GM18505 (cell line): ENCODE results near the gene ATP5F1E.

Experiments used
- ATAC-seq: cut with Tn5 transposase; IDR thresholded peaks from one replicate; pipeline ENCODE4 v1.9.1; 2021; ENCODE audit not compliant: unreplicated experiment
- POLR2A ChIP-seq: IDR thresholded peaks from 4 replicates; pipeline ENCODE4 v1.6.1; 2011; ENCODE audit warnings: borderline replicate concordance; ENCODE audit not compliant: insufficient read depth, insufficient read length; ENCODE audit errors: extremely low read depth

The ATP5F1E gene

GRCh38 chr20:59035381-59035780 lies 3.2 kb upstream of the ATP5F1E start:
- no peak for ATAC-seq
- no peak for TF ChIP-seq POLR2A

- no peak for TF ChIP-seq POLR2A
- no peak for ATAC-seq
Measured at GRCh38 chr20:59033616-59034165, 1.6 kb upstream of the ATP5F1E start.

- ATAC-seq: no peak
- no peak for TF ChIP-seq POLR2A
Measured at GRCh38 chr20:59033093-59033492, 958 bp upstream of the ATP5F1E start.

GRCh38 chr20:59032713-59033059 lies 551 bp upstream of the ATP5F1E start:
- ATAC-seq: no peak

GRCh38 chr20:59031564-59032022 lies 542 bp downstream of the ATP5F1E start:
- no peak for ATAC-seq
- no peak for TF ChIP-seq POLR2A

More at GRCh38 chr20:59032713-59033059, 551 bp upstream of the ATP5F1E start:
- no peak for TF ChIP-seq POLR2A

DNA sequence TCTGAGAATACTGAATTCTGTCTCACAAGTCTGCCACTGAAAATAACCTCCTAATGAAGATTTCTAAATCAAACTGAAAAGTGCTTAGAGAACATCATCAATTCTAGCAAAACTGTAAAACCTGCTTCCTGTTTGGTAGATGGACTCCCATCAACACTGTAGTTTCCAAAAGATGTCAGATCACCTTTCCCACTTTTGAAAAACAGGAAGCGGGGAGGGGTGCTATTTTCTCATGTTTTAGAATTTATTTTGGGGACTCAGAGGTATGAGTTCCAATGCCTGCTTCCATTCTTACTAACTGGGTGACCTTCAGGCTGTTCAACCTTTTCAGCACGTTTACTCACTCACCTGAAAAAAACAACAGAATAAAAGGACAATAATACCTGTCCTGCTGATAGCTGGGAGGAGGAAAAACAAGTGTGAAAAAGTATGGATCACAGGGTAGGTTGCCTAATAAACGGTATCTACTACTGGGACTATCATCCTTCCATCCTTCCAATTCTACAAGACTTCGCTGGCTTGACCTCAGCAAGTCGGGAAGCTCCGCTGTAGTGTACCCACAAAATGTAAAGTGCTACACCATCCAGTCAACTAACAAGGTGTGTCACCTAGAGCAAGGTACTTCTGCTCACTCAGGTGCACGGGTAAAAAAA lies 1.1 kb downstream of the ATP5F1E start:
- no peak for ATAC-seq
- no peak for TF ChIP-seq POLR2A

DNA sequence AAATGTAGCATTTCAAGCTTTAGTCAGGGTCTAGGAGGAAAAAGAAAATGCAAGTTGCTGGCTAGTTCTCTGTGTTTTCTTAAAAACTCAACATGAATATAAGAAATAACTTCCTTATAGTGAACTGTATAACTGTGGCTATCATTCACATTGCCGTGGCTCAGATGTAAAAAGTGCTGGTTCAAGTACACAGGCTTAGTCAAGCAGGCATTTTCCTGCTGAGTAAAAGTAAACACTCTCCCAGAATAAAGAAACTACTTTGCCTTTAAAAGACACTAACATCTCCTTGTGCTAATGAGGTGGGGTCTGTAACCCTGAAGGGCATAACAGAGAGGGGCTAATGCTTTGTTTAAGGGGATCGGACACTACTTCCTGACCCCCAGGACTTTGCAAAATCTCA lies 3.3 kb downstream of the ATP5F1E start:
- no peak for TF ChIP-seq POLR2A
- no peak for ATAC-seq

DNA sequence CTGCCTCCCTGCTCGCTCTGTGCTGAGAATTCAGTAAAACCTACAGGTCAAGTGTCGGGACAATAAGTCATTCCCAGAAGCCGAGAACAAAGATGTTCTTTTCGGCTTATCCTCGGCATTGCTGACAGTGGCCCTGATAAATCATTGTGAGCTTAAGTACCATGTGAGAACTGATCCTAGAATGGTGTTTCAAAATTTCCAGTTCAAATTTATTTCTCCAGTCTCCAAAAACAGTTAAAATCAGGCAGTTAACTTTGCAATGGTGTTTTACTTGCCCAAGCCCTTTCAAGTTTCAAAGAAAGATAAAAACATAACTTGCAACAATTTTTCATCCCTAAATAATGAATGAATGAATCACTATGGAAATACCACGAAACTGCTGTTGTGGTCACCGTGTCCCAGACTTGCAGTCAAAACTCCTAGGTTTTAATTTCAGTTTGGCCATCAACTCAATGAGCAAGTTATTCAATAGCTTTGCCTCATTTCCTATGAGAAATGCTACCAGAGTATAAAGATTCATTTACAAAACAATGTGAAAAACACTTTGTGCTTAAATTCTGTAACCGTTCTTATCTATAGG lies 4.3 kb downstream of the ATP5F1E start:
- ATAC-seq: no peak
- no peak for TF ChIP-seq POLR2A

DNA sequence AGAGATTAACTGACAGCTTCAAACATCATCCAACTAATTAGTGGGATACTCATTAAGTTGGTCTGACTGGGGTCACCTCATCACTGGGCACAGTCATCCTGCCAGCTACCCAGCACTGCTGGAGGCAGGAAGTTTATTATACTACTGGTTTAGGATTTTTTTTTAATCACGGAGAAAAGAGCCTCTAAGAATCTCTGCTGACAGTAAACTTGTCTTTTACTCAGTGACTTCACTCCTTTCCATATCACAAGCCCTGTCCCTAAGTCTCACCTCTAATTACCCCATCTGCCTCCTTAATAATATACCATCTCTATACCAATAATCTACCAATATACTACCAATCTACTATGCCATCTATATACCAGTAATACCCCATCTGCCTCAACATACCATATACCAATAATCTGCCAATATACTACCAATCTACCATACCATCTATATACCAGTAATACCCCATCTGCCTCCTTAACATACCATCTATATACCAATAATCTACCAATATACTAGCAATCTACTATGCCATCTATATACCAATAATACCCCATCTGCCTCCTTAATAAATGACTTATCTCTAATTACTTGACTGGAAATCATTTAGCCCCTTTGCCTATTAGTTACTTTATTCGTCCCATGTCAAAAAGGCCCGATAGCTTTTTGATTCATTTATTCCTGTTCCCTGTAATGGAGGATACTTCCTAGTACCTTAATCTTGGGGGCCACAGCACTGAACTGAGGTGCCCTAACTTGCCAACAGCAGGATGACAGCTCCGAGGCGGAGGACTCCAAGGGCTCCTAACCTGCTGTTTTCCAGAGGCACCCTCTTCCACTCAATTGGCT lies 5.0 kb downstream of the ATP5F1E start:
- ATAC-seq: no peak
- no peak for TF ChIP-seq POLR2A

GRCh38 chr20:59025511-59025910 lies 6.6 kb downstream of the ATP5F1E start:
- no peak for ATAC-seq
- no peak for TF ChIP-seq POLR2A

- ATAC-seq: no peak
Measured at GRCh38 chr20:59025086-59025485, 7.0 kb downstream of the ATP5F1E start.

GRCh38 chr20:59024111-59024530 lies 8.0 kb downstream of the ATP5F1E start:
- TF ChIP-seq POLR2A: no peak
- ATAC-seq: no peak

More at GRCh38 chr20:59025086-59025485, 7.0 kb downstream of the ATP5F1E start:
- TF ChIP-seq POLR2A: no peak

GRCh38 chr20:59023616-59024015 lies 8.5 kb downstream of the ATP5F1E start:
- no peak for TF ChIP-seq POLR2A
- ATAC-seq: no peak

DNA sequence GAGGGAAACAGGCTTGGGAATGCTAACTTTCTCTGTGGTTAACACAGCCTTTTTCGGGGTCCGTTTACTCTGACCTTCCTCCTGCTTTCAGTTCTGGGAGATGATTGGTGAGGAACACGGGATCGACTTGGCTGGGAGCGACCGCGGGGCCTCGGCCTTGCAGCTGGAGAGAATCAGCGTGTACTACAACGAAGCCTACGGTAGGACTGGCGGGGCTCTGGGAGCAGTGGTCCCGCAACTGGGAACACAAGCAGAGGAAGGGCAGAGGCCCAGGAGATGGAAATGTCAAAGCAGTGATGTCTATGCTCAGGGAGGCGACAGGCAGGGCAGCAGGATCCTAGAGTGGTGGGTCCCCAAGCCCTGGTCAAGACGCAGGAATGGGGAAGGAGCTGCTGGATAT lies 9.4 kb downstream of the ATP5F1E start:
- no peak for ATAC-seq
- TF ChIP-seq POLR2A: no peak

DNA sequence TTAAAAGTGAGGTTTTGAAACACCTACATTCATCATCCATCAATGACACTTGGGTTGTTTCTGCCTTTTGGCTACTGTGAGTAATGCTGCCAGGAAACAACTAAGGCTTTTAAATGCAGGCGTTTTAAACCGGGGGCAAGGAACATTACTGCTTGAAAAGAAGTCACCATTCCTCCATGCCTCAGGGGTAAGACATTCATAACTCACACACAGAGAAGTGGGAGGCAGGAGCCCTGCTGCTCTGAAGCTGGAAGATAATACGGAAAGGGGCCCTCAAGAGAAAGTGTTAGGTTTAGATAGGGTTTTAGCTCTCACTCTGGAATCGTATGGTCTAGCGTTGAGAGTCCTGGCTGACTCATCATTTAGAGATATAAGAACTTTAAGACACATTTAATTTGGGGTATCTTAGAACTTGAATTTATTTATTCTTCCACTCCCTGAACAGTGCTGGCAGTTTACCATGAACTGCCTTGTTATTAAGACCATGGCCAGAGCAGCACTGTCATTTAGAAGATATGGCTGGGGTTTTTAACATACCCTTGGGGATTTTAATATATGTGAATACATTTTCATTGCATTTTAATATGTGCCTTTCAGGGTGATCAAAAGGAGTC lies 11.1 kb downstream of the ATP5F1E start:
- ATAC-seq: no peak
- TF ChIP-seq POLR2A: no peak
